ENCODE measurements around the gene HSPB1. TPM values are rescaled to one million over a fixed set of nuclear protein-coding genes. Genes with fewer than 3 reads are reported as not detected.

Gene HSPB1
- total and polyA plus RNA-seq, 2 of the 13 experiments (the other 11 are each of a cell fraction or from before 2014, with no cell fraction given) = 21.0 to 38.6 TPM

- TF ChIP-seq TCF7 (IDR thresholded peaks at IDR 0.05; ENCODE audit: low read depth) = no peak
- TF ChIP-seq POLR2AphosphoS5 (IDR thresholded peaks at IDR 0.05; ENCODE audit: low read depth, low read length) = no peak
- TF ChIP-seq ZNF770 (CRISPR knock-in tag; IDR thresholded peaks at IDR 0.05) = peak; percentile 97
- TF ChIP-seq, protein P1, sequence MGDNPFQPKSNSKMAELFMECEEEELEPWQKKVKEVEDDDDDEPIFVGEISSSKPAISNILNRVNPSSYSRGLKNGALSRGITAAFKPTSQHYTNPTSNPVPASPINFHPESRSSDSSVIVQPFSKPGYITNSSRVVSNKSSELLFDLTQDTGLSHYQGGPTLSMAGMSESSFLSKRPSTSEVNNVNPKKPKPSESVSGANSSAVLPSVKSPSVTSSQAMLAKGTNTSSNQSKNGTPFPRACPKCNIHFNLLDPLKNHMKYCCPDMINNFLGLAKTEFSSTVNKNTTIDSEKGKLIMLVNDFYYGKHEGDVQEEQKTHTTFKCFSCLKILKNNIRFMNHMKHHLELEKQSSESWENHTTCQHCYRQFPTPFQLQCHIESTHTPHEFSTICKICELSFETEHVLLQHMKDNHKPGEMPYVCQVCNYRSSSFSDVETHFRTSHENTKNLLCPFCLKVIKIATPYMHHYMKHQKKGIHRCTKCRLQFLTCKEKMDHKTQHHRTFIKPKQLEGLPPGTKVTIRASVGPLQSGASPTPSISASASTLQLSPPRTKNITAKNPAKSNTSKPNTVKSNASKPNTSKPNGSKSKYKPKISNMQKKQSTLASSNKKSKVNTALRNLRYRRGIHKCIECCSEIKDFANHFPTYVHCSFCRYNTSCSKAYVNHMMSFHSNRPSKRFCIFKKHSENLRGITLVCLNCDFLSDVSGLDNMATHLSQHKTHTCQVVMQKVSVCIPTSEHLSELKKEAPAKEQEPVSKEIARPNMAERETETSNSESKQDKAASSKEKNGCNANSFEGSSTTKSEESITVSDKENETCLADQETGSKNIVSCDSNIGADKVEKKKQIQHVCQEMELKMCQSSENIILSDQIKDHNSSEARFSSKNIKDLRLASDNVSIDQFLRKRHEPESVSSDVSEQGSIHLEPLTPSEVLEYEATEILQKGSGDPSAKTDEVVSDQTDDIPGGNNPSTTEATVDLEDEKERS (CRISPR knock-in tag; IDR thresholded peaks at IDR 0.05) = no peak
- no peak for TF ChIP-seq ZFP37 (CRISPR knock-in tag; IDR thresholded peaks at IDR 0.05; ENCODE audit: borderline replicate concordance)
- TF ChIP-seq ZFP62 (CRISPR knock-in tag; IDR thresholded peaks at IDR 0.05) = no peak
- no peak for TF ChIP-seq ZNF570 (CRISPR knock-in tag; IDR thresholded peaks at IDR 0.05; ENCODE audit: borderline replicate concordance)
- TF ChIP-seq ZBTB38 (CRISPR knock-in tag; IDR thresholded peaks at IDR 0.05) = peak; percentile 97
- TF ChIP-seq PBX2 (CRISPR knock-in tag; IDR thresholded peaks at IDR 0.05) = peak; percentile 72
- TF ChIP-seq ZNF572 (CRISPR knock-in tag; IDR thresholded peaks at IDR 0.05) = no peak
- TF ChIP-seq CREB3 (CRISPR knock-in tag; IDR thresholded peaks at IDR 0.05) = no peak
- TF ChIP-seq ATM (IDR thresholded peaks at IDR 0.05; ENCODE audit: borderline replicate concordance) = no peak
- no peak for TF ChIP-seq REXO4 (CRISPR knock-in tag; IDR thresholded peaks at IDR 0.05; ENCODE audit: borderline replicate concordance)
- peak; percentile 65; the same call in 1 of the 2 replicates for TF ChIP-seq AHDC1 (CRISPR knock-in tag; IDR thresholded peaks at IDR 0.05; ENCODE audit: borderline replicate concordance)
- TF ChIP-seq NR3C1 (CRISPR knock-in tag; IDR thresholded peaks at IDR 0.05) = no peak
- TF ChIP-seq, protein P2, sequence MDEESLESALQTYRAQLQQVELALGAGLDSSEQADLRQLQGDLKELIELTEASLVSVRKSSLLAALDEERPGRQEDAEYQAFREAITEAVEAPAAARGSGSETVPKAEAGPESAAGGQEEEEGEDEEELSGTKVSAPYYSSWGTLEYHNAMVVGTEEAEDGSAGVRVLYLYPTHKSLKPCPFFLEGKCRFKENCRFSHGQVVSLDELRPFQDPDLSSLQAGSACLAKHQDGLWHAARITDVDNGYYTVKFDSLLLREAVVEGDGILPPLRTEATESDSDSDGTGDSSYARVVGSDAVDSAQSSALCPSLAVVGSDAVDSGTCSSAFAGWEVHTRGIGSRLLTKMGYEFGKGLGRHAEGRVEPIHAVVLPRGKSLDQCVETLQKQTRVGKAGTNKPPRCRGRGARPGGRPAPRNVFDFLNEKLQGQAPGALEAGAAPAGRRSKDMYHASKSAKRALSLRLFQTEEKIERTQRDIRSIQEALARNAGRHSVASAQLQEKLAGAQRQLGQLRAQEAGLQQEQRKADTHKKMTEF (CRISPR knock-in tag; IDR thresholded peaks at IDR 0.05) = no peak; the same call in 1 of the 2 replicates
Measured at GRCh38 chr7:76343931-76344321, 41.5 kb downstream of the HSPB1 start (continued).

Data from HepG2 (cell line).